GM23338 (cell line): Measurements from ENCODE around the gene ACVR2A. TPM values are rescaled to one million over a fixed set of nuclear protein-coding genes. Genes with fewer than 3 reads are reported as not detected.

Experiments used
- ATAC-seq: fragments of 200-7000 bp; cut with Tn5 transposase; 3 replicates; pipeline ENCODE4 v1.9.1; 2020
- DNase-seq: peaks from one replicate; pipeline ENCODE4 v3.0.0-alpha.2; 2015; ENCODE audit warnings: low spot score
- H2AFZ ChIP-seq: fragments of 200-600 bp; sonication (generic); 2 replicates; pipeline ENCODE4 v1.8.0; 2016; ENCODE audit warnings: antibody characterized with exemption, mild to moderate bottlenecking, moderate library complexity
- H3F3A ChIP-seq: fragments of 200-600 bp; sonication (generic); replicated peaks from 2 replicates; pipeline ENCODE4 v1.8.0; 2017; ENCODE audit warnings: antibody characterized with exemption, mixed run types, low read depth
- H3K27ac ChIP-seq: fragments of 200-600 bp; sonication (generic); 2 replicates; pipeline ENCODE4 v1.6.1; 2016; ENCODE audit warnings: low read depth
- H3K27me3 ChIP-seq: fragments of 200-600 bp; sonication (generic); 2 replicates; pipeline ENCODE4 v1.8.0; 2016; ENCODE audit warnings: mild to moderate bottlenecking, mixed run types, moderate library complexity; ENCODE audit not compliant: insufficient read depth
- H3K36me3 ChIP-seq: fragments of 200-600 bp; sonication (generic); 2 replicates; pipeline ENCODE4 v1.8.0; 2016; ENCODE audit warnings: mild to moderate bottlenecking; ENCODE audit not compliant: insufficient read depth
- H3K4me1 ChIP-seq: fragments of 200-600 bp; sonication (generic); 2 replicates; pipeline ENCODE4 v1.8.0; 2016; ENCODE audit warnings: mild to moderate bottlenecking, moderate library complexity; ENCODE audit not compliant: insufficient read depth
- H3K4me2 ChIP-seq: fragments of 200-600 bp; sonication (generic); 2 replicates; pipeline ENCODE4 v1.7.1; 2017; ENCODE audit warnings: mixed run types
- H3K4me3 ChIP-seq: fragments of 200-600 bp; sonication (generic); 2 replicates; pipeline ENCODE4 v1.6.1; 2016; ENCODE audit warnings: mixed run types
- H3K79me2 ChIP-seq: fragments of 200-600 bp; sonication (generic); replicated peaks from 2 replicates; pipeline ENCODE4 v1.8.0; 2017; ENCODE audit warnings: mild to moderate bottlenecking; ENCODE audit not compliant: insufficient read depth
- H3K9me2 ChIP-seq: fragments of 200-600 bp; sonication (generic); 2 replicates; pipeline ENCODE4 v1.8.0; 2017; ENCODE audit not compliant: insufficient read depth
- H4K20me1 ChIP-seq: fragments of 200-600 bp; sonication (generic); replicated peaks from 2 replicates; pipeline ENCODE4 v1.8.0; 2017; ENCODE audit warnings: mild to moderate bottlenecking; ENCODE audit not compliant: insufficient read depth
- H3K27ac Mint-ChIP-seq: 2 replicates; pipeline ENCODE4 v1.8.0; 2020; ENCODE audit warnings: inconsistent platforms, mild to moderate bottlenecking, moderate library complexity, mixed read lengths
- H3K27me3 Mint-ChIP-seq: 3 replicates; pipeline ENCODE4 v1.8.0; 2022; ENCODE audit warnings: low read depth, mild to moderate bottlenecking, moderate library complexity, mixed read lengths, inconsistent platforms; ENCODE audit not compliant: insufficient read depth, poor library complexity
- H3K36me3 Mint-ChIP-seq: 3 replicates; pipeline ENCODE4 v1.8.0; 2021; ENCODE audit warnings: low read depth, mild to moderate bottlenecking, inconsistent platforms, moderate library complexity, mixed read lengths
- H3K4me1 Mint-ChIP-seq: 3 replicates; pipeline ENCODE4 v1.8.0; 2020; ENCODE audit warnings: mild to moderate bottlenecking, inconsistent platforms, mixed read lengths
- H3K4me3 Mint-ChIP-seq: 3 replicates; pipeline ENCODE4 v1.8.0; 2021; ENCODE audit warnings: moderate library complexity, mild to moderate bottlenecking, inconsistent platforms, mixed read lengths
- H3K9me3 Mint-ChIP-seq: 3 replicates; pipeline ENCODE4 v1.8.0; 2020; ENCODE audit warnings: moderate library complexity, mild to moderate bottlenecking, inconsistent platforms, mixed read lengths
- CREB1 ChIP-seq: fragments of 250-450 bp; sonication (Bioruptor Pico); IDR thresholded peaks from 2 replicates; pipeline ENCODE4 v1.5.0; 2020; ENCODE audit warnings: low read depth, mild to moderate bottlenecking, moderate library complexity
- CTCF ChIP-seq, 2 experiments: fragments of 200-600 bp in 1 of 2; sonication (generic) in 1 of 2; conservative IDR thresholded peaks; 2 replicates each; pipeline versions ENCODE4 v1.5.1 to v1.6.1; 2016 to 2017; ENCODE audit warnings: antibody characterized with exemption in 2 of 2, low read depth in 2 of 2, mild to moderate bottlenecking in 2 of 2, moderate library complexity in 1 of 2
- ETS1 ChIP-seq: IDR thresholded peaks from 2 replicates; pipeline ENCODE4 v1.6.1; 2016; ENCODE audit warnings: antibody characterized with exemption
- EZH2 ChIP-seq: fragments of 200-600 bp; sonication (generic); IDR thresholded peaks from one replicate; pipeline ENCODE4 v1.8.0; 2017; ENCODE audit warnings: antibody characterized with exemption, mild to moderate bottlenecking, low read depth; ENCODE audit not compliant: unreplicated experiment
- EZH2phosphoT487 ChIP-seq: fragments of 200-600 bp; sonication (generic); IDR thresholded peaks from one replicate; pipeline ENCODE4 v1.8.1; 2018; ENCODE audit warnings: antibody characterized with exemption; ENCODE audit not compliant: unreplicated experiment
- JUNB ChIP-seq: IDR thresholded peaks from one replicate; pipeline ENCODE4 v1.6.1; 2016; ENCODE audit warnings: antibody characterized with exemption; ENCODE audit not compliant: unreplicated experiment
- NANOG ChIP-seq: IDR thresholded peaks from 2 replicates; pipeline ENCODE4 v1.6.1; 2016; ENCODE audit warnings: antibody characterized with exemption, borderline replicate concordance
- POLR2AphosphoS5 ChIP-seq: IDR thresholded peaks from 2 replicates; pipeline ENCODE4 v1.6.1; 2016; ENCODE audit warnings: antibody characterized with exemption, low read depth
- REST ChIP-seq: IDR thresholded peaks from one replicate; pipeline ENCODE4 v1.6.1; 2018; ENCODE audit warnings: antibody characterized with exemption; ENCODE audit not compliant: unreplicated experiment
- STAT1 ChIP-seq: IDR thresholded peaks from one replicate; pipeline ENCODE4 v1.6.1; 2016; ENCODE audit warnings: antibody characterized with exemption; ENCODE audit not compliant: unreplicated experiment
- ZNF114 ChIP-seq: fragments of 250-450 bp; sonication (Bioruptor Pico); IDR thresholded peaks from 2 replicates; pipeline ENCODE4 v1.5.0; 2020; ENCODE audit warnings: mild to moderate bottlenecking, moderate library complexity
- ZNF331 ChIP-seq: fragments of 250-450 bp; sonication (Bioruptor Pico); IDR thresholded peaks from 2 replicates; pipeline ENCODE4 v1.5.0; 2020; ENCODE audit warnings: low read depth, mild to moderate bottlenecking, moderate library complexity
- ZNF462 ChIP-seq: fragments of 250-450 bp; sonication (Bioruptor Pico); IDR thresholded peaks from 2 replicates; pipeline ENCODE4 v1.5.0; 2020; ENCODE audit warnings: mild to moderate bottlenecking, moderate library complexity
- polyA plus RNA-seq: library from polyadenylated mRNA; unstranded; fragments of >200 nt; fragmentation: Nextera tagmentation; extraction: Ambion mirVana; gene quantifications from 2 replicates; pipeline ENCODE4 v1.2.1, GENCODE V29; 2016
- total RNA-seq: library from RNA; depleted of rRNA; stranded (reverse); fragments of >200 nt; shearing (Covaris generic); gene quantifications from 2 replicates; pipeline ENCODE4 v1.2.3, GENCODE V29; 2014

ACVR2A gene
- total and polyA plus RNA-seq, 2 experiments from 2014 or later: 11.8 to 15.6 TPM

- H3K36me3 ChIP-seq: no peaks in the 10 kb centered on the region
- H3K27me3 ChIP-seq: no peaks in the 10 kb centered on the region
- H3K27me3 Mint-ChIP-seq: no peaks in the 10 kb centered on the region
- no peaks in the 10 kb centered on the region for H3F3A ChIP-seq
- H3K4me3 Mint-ChIP-seq: no peak overlapping the region
- peaks cover 41% of the 10 kb centered on the region for H3K4me1 Mint-ChIP-seq
- peaks cover 6% of the 10 kb centered on the region; the same call in 1 of the 2 replicates for H4K20me1 ChIP-seq
- H3K36me3 Mint-ChIP-seq: no peaks in the 10 kb centered on the region
- no peak overlapping the region for H2AFZ ChIP-seq
- H3K9me3 Mint-ChIP-seq: no peaks in the 10 kb centered on the region
- no peak overlapping the region for H3K4me3 ChIP-seq
- H3K9me2 ChIP-seq: no peaks in the 10 kb centered on the region
- DNase-seq (no peak), ATAC-seq (no peak)
- H3K4me2 ChIP-seq: no peak overlapping the region
- H3K79me2 ChIP-seq: peaks cover 100% of the 10 kb centered on the region
- peak overlapping the region; percentile 48; the same call in 1 of the 2 replicates for H3K27ac Mint-ChIP-seq
- TF ChIP-seq ETS1 (no peak), EZH2 (no peak), JUNB (no peak), ZNF114 (CRISPR knock-in tag) (no peak), ZNF331 (no peak), STAT1 (no peak), REST (no peak), EZH2phosphoT487 (no peak), NANOG (no peak), CREB1 (CRISPR knock-in tag) (no peak), POLR2AphosphoS5 (no peak), CTCF (conservative IDR thresholded peaks at IDR 0.05; ENCODE audit: low read depth in 2 of 2) (no peak), ZNF462 (CRISPR knock-in tag) (no peak)
- H3K27ac ChIP-seq: no peak overlapping the region; the same call in 1 of the 2 replicates
- peaks cover 43% of the 10 kb centered on the region for H3K4me1 ChIP-seq
Observed at GRCh38 chr2:147882631-147883030, 37.8 kb downstream of the ACVR2A start.
